Measurements from ENCODE around the gene ADRA2C.

- TF ChIP-seq RAD21 (conservative IDR thresholded peaks at IDR 0.05) (no peak), EZH2 (IDR thresholded peaks at IDR 0.05; ENCODE audit: borderline replicate concordance, insufficient read depth, low read length, poor library complexity, severe bottlenecking) (no peak), CTCF (IDR thresholded peaks at IDR 0.05; ENCODE audit: poor library complexity, severe bottlenecking) (no peak), POLR2AphosphoS5 (IDR thresholded peaks at IDR 0.05) (no peak), TAF1 (IDR thresholded peaks at IDR 0.05; ENCODE audit: low read depth) (no peak), EP300 (conservative IDR thresholded peaks at IDR 0.05; ENCODE audit: poor library complexity, severe bottlenecking) (no peak)
Measured at GRCh38 chr4:3803475-3803847, 37.3 kb downstream of the ADRA2C start.

All from neural cell (in vitro differentiated cells).